Stimulated activated naive B cell treated with anti-CD40 and anti-IgM and Interleukin-4, amounts not matched to agents 10 μg/mL and 1 μg/mL and 100 μg/mL, for 72 hours (primary cell): ENCODE measurements around the gene ADGRG1.

Source experiments
- ATAC-seq, 2 donors: fragments of 150-1000 bp; cut with Tn5 transposase; replicated peaks; 2 replicates each; pipeline ENCODE4 v1.10.0; 2021; ENCODE audit warnings: moderate library complexity in 1 of 2
- DNase-seq: peaks from one replicate; pipeline ENCODE4 v3.0.0; 2021
- H3K27ac Mint-ChIP-seq: one replicate; pipeline ENCODE4 v1.8.0; 2022; ENCODE audit warnings: mild to moderate bottlenecking, mixed read lengths
- H3K27me3 Mint-ChIP-seq, 2 donors: one replicate each; pipeline ENCODE4 v1.8.0; 2022; ENCODE audit warnings: mixed read lengths in 2 of 2
- H3K36me3 Mint-ChIP-seq, 2 donors: one replicate each; pipeline ENCODE4 v1.8.0; 2022; ENCODE audit warnings: mixed read lengths in 2 of 2, mild to moderate bottlenecking in 1 of 2
- H3K4me1 Mint-ChIP-seq, 2 donors: one replicate each; pipeline ENCODE4 v1.8.0; 2022; ENCODE audit warnings: mixed read lengths in 2 of 2, mild to moderate bottlenecking in 1 of 2
- H3K4me3 Mint-ChIP-seq, 2 donors: one replicate each; pipeline ENCODE4 v1.8.0; 2022; ENCODE audit warnings: mild to moderate bottlenecking in 2 of 2, mixed read lengths in 2 of 2, moderate library complexity in 1 of 2
- H3K9me3 Mint-ChIP-seq, 2 donors: one replicate each; pipeline ENCODE4 v1.8.0; 2022; ENCODE audit warnings: mixed read lengths in 2 of 2, mild to moderate bottlenecking in 1 of 2

ADGRG1 gene

DNA sequence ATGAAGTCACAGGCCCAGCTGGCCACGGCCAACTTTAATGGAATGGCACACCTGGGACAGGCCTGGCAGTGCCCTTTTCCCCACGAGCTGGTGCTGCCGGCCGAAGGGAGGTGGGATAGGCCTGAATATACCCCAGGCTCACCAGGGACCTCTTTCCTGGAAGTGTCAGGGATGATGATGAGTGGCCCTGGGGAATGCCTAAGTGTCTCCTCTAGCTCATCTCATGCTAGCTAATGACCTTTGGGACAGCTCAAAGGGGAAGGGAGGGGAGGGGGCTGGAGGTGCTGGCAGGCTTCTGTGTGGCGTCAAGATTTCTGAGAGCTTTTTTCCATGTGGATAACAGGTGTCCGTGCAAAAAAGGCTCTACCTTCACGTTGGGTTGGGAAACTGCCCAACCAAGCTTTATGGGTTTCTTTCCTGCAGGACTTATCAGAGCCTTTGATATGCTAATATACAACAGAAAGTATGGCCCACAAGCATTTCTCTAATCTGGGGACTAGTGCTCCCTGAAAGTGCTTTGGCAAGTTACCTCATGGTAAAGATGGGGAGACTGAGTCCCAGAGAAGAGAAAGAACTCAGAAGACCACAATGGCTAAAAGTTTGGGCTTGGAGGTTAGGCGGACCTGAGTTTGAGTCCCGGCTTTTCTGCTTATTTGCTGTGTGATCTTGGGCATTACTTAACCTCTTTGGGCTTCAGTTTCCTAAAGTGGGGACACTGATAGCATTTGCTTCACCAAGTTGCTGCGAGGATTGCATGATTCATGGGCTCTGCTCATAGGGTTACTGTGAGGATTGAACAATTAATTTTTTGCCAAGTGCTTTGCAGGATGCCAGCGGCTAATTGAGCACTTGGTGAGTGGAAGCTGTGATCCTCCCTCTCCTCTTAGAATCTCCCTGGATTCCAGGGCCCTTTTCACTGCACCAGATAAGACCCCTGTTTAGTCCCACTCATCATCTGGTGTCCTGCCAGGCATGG, 14.0 kb downstream of the ADGRG1 start:
- Mint-ChIP-seq H3K27ac (no peak overlapping the region), H3K4me3 (no peak overlapping the region), H3K9me3 (no peaks in the 10 kb centered on the region), H3K36me3 (no peaks in the 10 kb centered on the region), H3K4me1 (peaks cover 12 to 16% of the 10 kb centered on the region in 2 donors), H3K27me3 (peaks cover 19 to 37% of the 10 kb centered on the region in 2 donors)
- ATAC-seq (no peak), DNase-seq (no peak)

- H3K4me3 Mint-ChIP-seq, result no peak overlapping the region
- no peak for DNase-seq
- peaks cover 17 to 28% of the 10 kb centered on the region in 2 donors for H3K27me3 Mint-ChIP-seq
- ATAC-seq, result no peak
- H3K27ac Mint-ChIP-seq, result no peak overlapping the region
- H3K9me3 Mint-ChIP-seq, result no peaks in the 10 kb centered on the region
- H3K4me1 Mint-ChIP-seq, result peaks cover 20 to 25% of the 10 kb centered on the region in 2 donors
- no peaks in the 10 kb centered on the region for H3K36me3 Mint-ChIP-seq
Measured at GRCh38 chr16:57643147-57643874, 14.9 kb downstream of the ADGRG1 start.

GRCh38 chr16:57643910-57644309, 15.5 kb downstream of the ADGRG1 start:
- Mint-ChIP-seq H3K36me3 (no peaks in the 10 kb centered on the region), H3K9me3 (no peaks in the 10 kb centered on the region), H3K4me1 (peaks cover 26 to 30% of the 10 kb centered on the region in 2 donors), H3K4me3 (no peak overlapping the region), H3K27ac (no peak overlapping the region), H3K27me3 (peaks cover 14 to 25% of the 10 kb centered on the region in 2 donors)
- DNase-seq, result no peak
- ATAC-seq, result no peak

GRCh38 chr16:57644383-57645014, 16.1 kb downstream of the ADGRG1 start:
- peaks cover 14 to 22% of the 10 kb centered on the region in 2 donors for H3K27me3 Mint-ChIP-seq
- DNase-seq (no peak), ATAC-seq (no peak)
- H3K36me3 Mint-ChIP-seq, result no peaks in the 10 kb centered on the region
- no peak overlapping the region for H3K4me3 Mint-ChIP-seq
- no peak overlapping the region for H3K27ac Mint-ChIP-seq
- no peaks in the 10 kb centered on the region for H3K9me3 Mint-ChIP-seq
- peaks cover 31 to 32% of the 10 kb centered on the region in 2 donors for H3K4me1 Mint-ChIP-seq

DNA sequence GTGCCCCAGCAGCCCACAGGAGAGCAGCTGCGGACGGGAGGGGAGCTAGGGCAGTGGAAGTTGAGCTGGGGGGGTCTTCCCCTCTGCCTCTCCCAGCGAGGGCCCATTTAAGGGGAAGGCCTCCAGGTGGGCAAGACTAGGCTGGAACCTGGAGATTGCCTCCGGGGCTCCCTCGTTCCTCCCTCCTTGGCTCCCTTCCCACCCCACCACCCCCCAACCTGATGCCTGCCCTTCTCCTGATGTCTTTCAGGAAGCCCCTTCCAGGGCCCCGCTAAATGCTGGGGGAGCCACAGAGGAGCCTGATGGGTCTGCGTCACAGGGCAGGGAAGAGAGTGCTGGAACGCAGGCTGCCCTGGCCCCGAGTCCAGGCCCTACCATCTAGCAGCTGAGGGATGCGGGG, 16.7 kb downstream of the ADGRG1 start:
- ATAC-seq, result no peak
- H3K4me1 Mint-ChIP-seq, result peaks cover 34% of the 10 kb centered on the region in 2 donors
- H3K9me3 Mint-ChIP-seq, result no peaks in the 10 kb centered on the region

GRCh38 chr16:57645691-57646387, 17.4 kb downstream of the ADGRG1 start:
- H3K4me3 Mint-ChIP-seq, result no peak overlapping the region
- no peak for DNase-seq

More for the DNA sequence above, 16.7 kb downstream of the ADGRG1 start:
- no peak overlapping the region for H3K27ac Mint-ChIP-seq
- peaks cover 8 to 19% of the 10 kb centered on the region in 2 donors for H3K27me3 Mint-ChIP-seq
- no peaks in the 10 kb centered on the region for H3K36me3 Mint-ChIP-seq
- no peak overlapping the region for H3K4me3 Mint-ChIP-seq
- no peak for DNase-seq

DNA sequence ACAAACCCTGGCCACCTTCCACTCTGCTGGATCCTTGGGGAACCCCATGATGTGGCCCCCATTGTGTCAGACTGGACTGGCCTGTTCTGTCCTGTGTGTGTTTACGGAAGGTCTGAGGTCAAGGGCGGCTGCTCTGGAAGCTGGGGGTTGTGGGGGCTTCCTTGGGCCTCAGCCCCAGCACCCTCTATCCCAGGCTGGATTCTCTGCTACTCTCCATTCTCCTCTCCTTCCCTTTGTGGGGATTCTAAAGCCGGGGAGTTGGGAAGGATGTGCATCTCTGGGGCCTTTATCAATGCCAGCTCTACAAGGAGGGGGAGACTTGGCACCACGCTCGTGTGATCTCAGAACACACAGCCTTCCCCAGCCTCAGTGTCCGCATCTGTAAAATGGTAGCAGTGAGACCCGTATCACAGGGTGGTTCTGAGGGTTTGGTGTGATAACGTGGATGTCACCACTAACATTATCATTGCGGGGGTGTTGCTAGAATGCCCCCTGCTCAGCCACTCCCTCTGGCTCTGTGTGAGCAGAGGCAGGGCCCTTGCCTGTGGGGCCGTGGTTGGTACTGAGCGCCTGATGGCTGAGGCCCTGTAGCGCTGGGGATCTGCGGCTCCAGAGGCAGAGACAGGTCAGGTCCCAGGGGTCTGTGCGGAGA, 18.1 kb downstream of the ADGRG1 start:
- no peak for DNase-seq
- no peaks in the 10 kb centered on the region for H3K36me3 Mint-ChIP-seq
- peaks cover 37 to 38% of the 10 kb centered on the region in 2 donors for H3K4me1 Mint-ChIP-seq
- ATAC-seq, result peak in 1 of 2 donors; percentile 49
- no peak overlapping the region for H3K27ac Mint-ChIP-seq
- H3K27me3 Mint-ChIP-seq, result peaks cover 8 to 22% of the 10 kb centered on the region in 2 donors
- H3K9me3 Mint-ChIP-seq, result no peaks in the 10 kb centered on the region
- H3K4me3 Mint-ChIP-seq, result no peak overlapping the region

More at GRCh38 chr16:57645691-57646387, 17.4 kb downstream of the ADGRG1 start:
- no peak for ATAC-seq
- Mint-ChIP-seq H3K4me1 (peaks cover 37 to 38% of the 10 kb centered on the region in 2 donors), H3K36me3 (no peaks in the 10 kb centered on the region), H3K9me3 (no peaks in the 10 kb centered on the region), H3K27ac (no peak overlapping the region), H3K27me3 (peaks cover 8 to 22% of the 10 kb centered on the region in 2 donors)

- Mint-ChIP-seq H3K27me3 (peaks cover 8 to 22% of the 10 kb centered on the region in 2 donors), H3K36me3 (no peaks in the 10 kb centered on the region), H3K9me3 (no peaks in the 10 kb centered on the region), H3K4me1 (peaks cover 37 to 38% of the 10 kb centered on the region in 2 donors), H3K27ac (peak overlapping the region; percentile 32), H3K4me3 (no peak overlapping the region)
- DNase-seq (no peak), ATAC-seq (peak; percentile 15 to 19)
Measured at GRCh38 chr16:57647136-57647875, 18.9 kb downstream of the ADGRG1 start.

DNA sequence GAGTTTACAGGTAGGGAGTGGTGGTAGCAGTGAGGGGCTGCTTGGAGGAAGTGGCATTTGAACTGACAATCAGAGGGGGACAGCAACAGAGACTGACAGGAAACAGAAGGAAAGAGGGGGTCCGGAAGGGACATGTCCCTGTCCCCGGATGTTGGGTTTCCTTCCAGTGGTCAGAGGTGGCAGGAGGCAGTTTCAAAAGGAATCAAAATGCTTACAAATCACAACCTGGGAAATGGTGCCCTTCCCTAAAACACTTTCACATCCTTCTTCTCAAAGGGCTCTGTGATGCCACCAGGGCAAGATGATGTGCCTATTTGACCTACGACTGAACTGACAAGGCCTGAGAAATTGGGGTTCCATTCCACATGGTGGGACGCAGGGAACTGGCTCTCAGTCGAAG, 19.7 kb downstream of the ADGRG1 start:
- peak overlapping the region; percentile 32 for H3K27ac Mint-ChIP-seq
- no peaks in the 10 kb centered on the region for H3K9me3 Mint-ChIP-seq
- DNase-seq, result peak; percentile 46
- H3K27me3 Mint-ChIP-seq, result peaks cover 8 to 18% of the 10 kb centered on the region in 2 donors
- H3K4me1 Mint-ChIP-seq, result peaks cover 37 to 38% of the 10 kb centered on the region in 2 donors
- peak; percentile 81 to 84 for ATAC-seq
- H3K4me3 Mint-ChIP-seq, result no peak overlapping the region
- H3K36me3 Mint-ChIP-seq, result no peaks in the 10 kb centered on the region

DNA sequence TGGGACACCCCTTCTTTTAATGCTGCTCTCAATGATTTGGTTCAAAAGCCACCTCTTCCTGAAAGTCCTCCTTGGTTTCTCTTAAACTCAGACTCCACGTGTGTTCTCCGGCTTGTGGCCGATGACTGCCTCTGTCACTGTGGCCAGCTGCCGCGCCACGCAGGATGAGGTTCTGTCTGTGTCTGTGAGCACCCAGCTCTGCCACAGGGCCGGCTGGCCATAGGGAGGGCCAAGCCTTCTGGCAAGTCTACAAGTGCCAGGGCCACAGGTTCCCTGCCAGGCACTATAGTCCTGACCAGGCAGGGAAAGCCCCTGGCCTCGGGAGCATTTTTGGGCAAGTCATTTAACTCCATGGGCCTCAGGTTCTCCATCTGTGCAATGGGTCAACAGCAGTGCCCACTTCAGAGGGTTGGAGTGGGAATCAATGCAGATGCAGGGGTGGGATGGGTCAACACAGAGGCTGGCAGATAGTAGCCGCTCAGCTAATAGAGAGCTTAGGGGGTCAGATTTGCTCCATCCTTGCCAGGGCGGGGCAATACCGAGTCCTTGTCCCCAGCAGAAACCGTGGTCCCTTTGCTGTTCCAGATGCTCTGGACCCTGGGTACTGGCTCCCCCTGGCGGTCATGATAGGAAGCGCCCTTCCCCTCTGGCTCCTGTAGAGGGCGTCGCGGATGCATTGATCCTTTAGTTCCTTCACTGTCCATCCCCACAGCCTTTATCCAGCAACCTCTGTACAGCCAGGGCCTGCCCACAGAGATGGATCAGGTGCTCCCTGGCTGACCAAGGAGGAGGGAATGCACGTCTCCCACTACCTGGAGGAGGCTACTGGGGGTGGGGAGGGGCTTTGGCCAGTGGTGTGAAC, 20.4 kb downstream of the ADGRG1 start:
- Mint-ChIP-seq H3K4me1 (peaks cover 34 to 38% of the 10 kb centered on the region in 2 donors), H3K36me3 (no peaks in the 10 kb centered on the region), H3K4me3 (no peak overlapping the region), H3K27ac (peak overlapping the region; percentile 38), H3K27me3 (peaks cover 10 to 19% of the 10 kb centered on the region in 2 donors), H3K9me3 (no peaks in the 10 kb centered on the region)
- peak; percentile 74 for DNase-seq
- peak; percentile 54 to 64 for ATAC-seq

GRCh38 chr16:57649443-57649751, 21.0 kb downstream of the ADGRG1 start:
- no peaks in the 10 kb centered on the region for H3K9me3 Mint-ChIP-seq
- peaks cover 11 to 23% of the 10 kb centered on the region in 2 donors for H3K27me3 Mint-ChIP-seq
- no peaks in the 10 kb centered on the region for H3K36me3 Mint-ChIP-seq
- H3K27ac Mint-ChIP-seq, result no peak overlapping the region
- peaks cover 34 to 38% of the 10 kb centered on the region in 2 donors for H3K4me1 Mint-ChIP-seq
- ATAC-seq, result no peak
- no peak for DNase-seq
- H3K4me3 Mint-ChIP-seq, result no peak overlapping the region

GRCh38 chr16:57649846-57650245, 21.4 kb downstream of the ADGRG1 start:
- no peak overlapping the region for H3K27ac Mint-ChIP-seq
- H3K4me1 Mint-ChIP-seq, result peaks cover 34 to 38% of the 10 kb centered on the region in 2 donors
- no peaks in the 10 kb centered on the region for H3K36me3 Mint-ChIP-seq
- DNase-seq (no peak), ATAC-seq (no peak)
- no peak overlapping the region for H3K4me3 Mint-ChIP-seq
- H3K9me3 Mint-ChIP-seq, result no peaks in the 10 kb centered on the region
- H3K27me3 Mint-ChIP-seq, result peaks cover 11 to 23% of the 10 kb centered on the region in 2 donors
